IPS-15b (cell line): Measurements from ENCODE around the gene NNT.
"Not testable (repeated sequence)": the region's sequence is repeated elsewhere in the genome, so short reads cannot be mapped to it uniquely, and the experiment has no call there.

Experiments used
- H3K27me3 ChIP-seq: one replicate; pipeline ENCODE4 v1.6.1; 2013; ENCODE audit warnings: low read length; ENCODE audit not compliant: control insufficient read depth, insufficient read depth
- H3K36me3 ChIP-seq: one replicate; pipeline ENCODE4 v1.6.1; 2013; ENCODE audit warnings: low read length; ENCODE audit not compliant: control insufficient read depth, insufficient read depth
- H3K4me1 ChIP-seq: one replicate; pipeline ENCODE4 v1.6.1; 2013; ENCODE audit warnings: mild to moderate bottlenecking, low read length; ENCODE audit not compliant: control insufficient read depth, insufficient read depth
- H3K4me3 ChIP-seq: one replicate; pipeline ENCODE4 v1.5.1; 2013; ENCODE audit warnings: low read depth, low read length
- H3K9ac ChIP-seq: one replicate; pipeline ENCODE4 v1.6.1; 2013; ENCODE audit warnings: low read depth, mild to moderate bottlenecking, low read length
- H3K9me3 ChIP-seq: one replicate; pipeline ENCODE4 v1.6.1; 2013; ENCODE audit warnings: mild to moderate bottlenecking, low read length; ENCODE audit not compliant: control insufficient read depth, insufficient read depth

NNT gene

DNA sequence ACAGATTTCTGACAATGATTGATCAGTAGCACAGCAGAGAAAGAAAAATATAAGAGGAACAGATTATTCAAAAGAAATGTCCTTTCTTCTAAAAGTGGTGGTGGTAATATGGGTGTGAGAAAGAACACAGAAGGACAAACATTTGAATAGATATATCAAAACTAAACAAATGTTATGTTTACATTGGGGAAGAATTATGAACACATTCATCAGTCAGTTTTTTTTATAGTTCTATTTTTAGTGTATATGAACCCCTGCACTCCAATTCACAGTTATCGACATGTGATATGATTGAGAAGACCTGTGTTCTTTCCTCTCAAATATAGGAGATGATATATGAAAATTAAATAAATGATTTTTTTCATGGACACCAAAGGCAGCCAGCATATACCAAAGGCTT lies 128.6 kb downstream of the NNT start:
- no peak overlapping the region for H3K4me3 ChIP-seq
- H3K9me3 ChIP-seq: no peaks in the 10 kb centered on the region
- H3K36me3 ChIP-seq: no peaks in the 10 kb centered on the region
- H3K9ac ChIP-seq: no peak overlapping the region
- H3K27me3 ChIP-seq: no peaks in the 10 kb centered on the region
- H3K4me1 ChIP-seq: no peaks in the 10 kb centered on the region

DNA sequence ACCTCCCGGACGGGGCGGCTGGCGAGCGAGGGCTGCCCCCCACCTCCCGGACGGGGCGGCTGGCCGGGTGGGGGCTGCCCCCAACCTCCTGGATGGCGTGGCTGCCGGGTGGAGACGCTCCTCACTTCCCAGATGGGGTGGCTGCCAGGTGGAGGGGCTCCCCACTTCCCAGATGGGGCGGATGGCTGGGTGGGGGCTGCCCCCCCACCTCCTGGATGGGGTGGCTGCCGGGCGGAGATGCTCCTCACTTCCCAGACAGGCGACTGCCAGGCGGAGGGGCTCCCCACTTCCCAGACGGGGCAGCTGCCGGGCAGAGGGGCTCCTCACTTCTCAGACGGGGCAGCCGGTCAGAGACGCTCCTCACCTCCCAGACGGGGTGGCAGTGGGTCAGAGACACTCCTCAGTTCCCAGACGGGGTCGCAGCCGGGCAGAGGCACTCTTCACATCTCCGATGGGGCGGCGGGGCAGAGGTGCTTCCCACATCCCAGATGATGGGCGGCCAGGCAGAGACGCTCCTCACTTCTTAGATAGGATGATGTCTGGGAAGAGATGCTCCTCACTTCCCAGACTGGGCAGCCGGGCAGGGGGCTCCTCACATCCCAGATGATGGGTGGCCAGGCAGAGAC lies 143.1 kb downstream of the NNT start:
- not testable (repeated sequence) for H3K9ac ChIP-seq, H3K27me3 ChIP-seq, H3K4me3 ChIP-seq, H3K4me1 ChIP-seq, H3K36me3 ChIP-seq, H3K9me3 ChIP-seq

- Histone ChIP-seq H3K27me3 (no peaks in the 10 kb centered on the region), H3K4me3 (no peak overlapping the region), H3K4me1 (no peaks in the 10 kb centered on the region), H3K9ac (no peak overlapping the region), H3K9me3 (peaks cover 6% of the 10 kb centered on the region), H3K36me3 (no peaks in the 10 kb centered on the region)
Observed at GRCh38 chr5:43750809-43751208, 147.8 kb downstream of the NNT start.

GRCh38 chr5:43753069-43753468 lies 150.1 kb downstream of the NNT start:
- H3K9me3 ChIP-seq: peaks cover 6% of the 10 kb centered on the region
- no peaks in the 10 kb centered on the region for H3K36me3 ChIP-seq

More at GRCh38 chr5:43753069-43753468, 150.1 kb downstream of the NNT start:
- no peaks in the 10 kb centered on the region for H3K27me3 ChIP-seq
- no peaks in the 10 kb centered on the region for H3K4me1 ChIP-seq
- H3K9ac ChIP-seq: no peak overlapping the region
- H3K4me3 ChIP-seq: no peak overlapping the region
